Ishikawa (cell line): ENCODE results near the gene RAX.
A peak's percentile ranks its signal among the peaks of the same experiment; 100 is the strongest.

Source experiments
- CEBPB ChIP-seq: IDR thresholded peaks from 2 replicates; pipeline ENCODE4 v1.6.1; 2012
- CREB1 ChIP-seq: IDR thresholded peaks from 2 replicates; pipeline ENCODE4 v1.6.1; 2012; ENCODE audit warnings: low read depth
- EGR1 ChIP-seq: IDR thresholded peaks from 2 replicates; pipeline ENCODE4 v1.6.1; 2012
- EP300 ChIP-seq: IDR thresholded peaks from 2 replicates; pipeline ENCODE4 v1.6.1; 2012; ENCODE audit warnings: borderline replicate concordance
- FOXM1 ChIP-seq: IDR thresholded peaks from 2 replicates; pipeline ENCODE4 v1.6.1; 2012; ENCODE audit warnings: low read depth, borderline replicate concordance
- MAX ChIP-seq: IDR thresholded peaks from 2 replicates; pipeline ENCODE4 v1.6.1; 2012
- NFIC ChIP-seq: IDR thresholded peaks from 2 replicates; pipeline ENCODE4 v1.6.1; 2012
- RAD21 ChIP-seq: IDR thresholded peaks from 2 replicates; pipeline ENCODE4 v1.6.1; 2012; ENCODE audit warnings: low read depth
- REST ChIP-seq: IDR thresholded peaks from 2 replicates; pipeline ENCODE4 v1.6.1; 2012; ENCODE audit warnings: low read depth, mild to moderate bottlenecking
- TAF1 ChIP-seq: IDR thresholded peaks from 2 replicates; pipeline ENCODE4 v1.6.1; 2012; ENCODE audit warnings: low read depth, mild to moderate bottlenecking
- TCF12 ChIP-seq: IDR thresholded peaks from 2 replicates; pipeline ENCODE4 v1.6.1; 2012; ENCODE audit warnings: low read depth
- TEAD4 ChIP-seq: IDR thresholded peaks from 2 replicates; pipeline ENCODE4 v1.6.1; 2012
- USF1 ChIP-seq: IDR thresholded peaks from 2 replicates; pipeline ENCODE4 v1.6.1; 2012
- YY1 ChIP-seq: IDR thresholded peaks from 2 replicates; pipeline ENCODE4 v1.6.1; 2012; ENCODE audit warnings: low read depth
- ZBTB7A ChIP-seq: IDR thresholded peaks from 2 replicates; pipeline ENCODE4 v1.6.1; 2012; ENCODE audit warnings: low read depth

Gene RAX

GRCh38 chr18:59308938-59309260 lies 35.6 kb upstream of the RAX start:
- TF ChIP-seq ZBTB7A: no peak
- TF ChIP-seq EP300: no peak
- no peak for TF ChIP-seq CEBPB
- TF ChIP-seq REST: no peak
- TF ChIP-seq EGR1: no peak
- TF ChIP-seq TAF1: no peak
- TF ChIP-seq TEAD4: no peak
- no peak for TF ChIP-seq YY1
- TF ChIP-seq NFIC: no peak
- no peak for TF ChIP-seq FOXM1
- no peak for TF ChIP-seq MAX

- no peak for TF ChIP-seq EGR1
- no peak for TF ChIP-seq YY1
- TF ChIP-seq RAD21: peak; percentile 83
- TF ChIP-seq CEBPB: no peak
- TF ChIP-seq REST: no peak
- no peak for TF ChIP-seq CREB1
- TF ChIP-seq USF1: no peak
- TF ChIP-seq ZBTB7A: no peak
- no peak for TF ChIP-seq FOXM1
- TF ChIP-seq TEAD4: no peak
- TF ChIP-seq EP300: no peak
- TF ChIP-seq NFIC: no peak
- TF ChIP-seq MAX: 0 out of 2 replicates have a peak, but pooled peaks have one; percentile 16
- no peak for TF ChIP-seq TCF12
- peak; percentile 25; the same call in 1 of the 2 replicates for TF ChIP-seq TAF1
These were observed 35.1 kb upstream of the RAX start for GRCh38 chr18:59308248-59308937.

- no peak for TF ChIP-seq EGR1
- no peak for TF ChIP-seq REST
- no peak for TF ChIP-seq TAF1
- no peak for TF ChIP-seq NFIC
- no peak for TF ChIP-seq CREB1
- TF ChIP-seq TEAD4: no peak
- no peak for TF ChIP-seq CEBPB
These were observed 33.4 kb upstream of the RAX start for GRCh38 chr18:59306640-59307039.

- TF ChIP-seq EGR1 (no peak), TCF12 (no peak), CREB1 (no peak), FOXM1 (no peak), TAF1 (no peak), CEBPB (no peak), NFIC (no peak), EP300 (no peak), MAX (no peak), ZBTB7A (no peak), RAD21 (no peak), REST (no peak), TEAD4 (no peak), YY1 (no peak), USF1 (no peak)
These were observed 32.0 kb upstream of the RAX start for GRCh38 chr18:59305295-59305694.
